Hematopoietic multipotent progenitor cell (in vitro differentiated cells): Measurements from ENCODE around the gene SPATS2. TPM values are rescaled to one million over a fixed set of nuclear protein-coding genes. Genes with fewer than 3 reads are reported as not detected.

Experiments used
- DNase-seq, 3 donors: peaks; one replicate each; pipeline ENCODE4 v3.0.0-alpha.2; 2011 to 2015; ENCODE audit warnings: low read depth in 2 of 3, low spot score in 2 of 3
- total RNA-seq: library from RNA; depleted of rRNA; stranded (reverse); fragments of >200 nt; gene quantifications from one replicate; pipeline ENCODE4 v1.2.3, GENCODE V29; 2012

SPATS2 gene
- total RNA-seq, 1 donor = 11.0 TPM

- DNase-seq = no peak
Measured at GRCh38 chr12:49461221-49461620, 94.0 kb downstream of the SPATS2 start.

- no peak for DNase-seq
Measured at GRCh38 chr12:49462083-49462744, 95.0 kb downstream of the SPATS2 start.

DNA sequence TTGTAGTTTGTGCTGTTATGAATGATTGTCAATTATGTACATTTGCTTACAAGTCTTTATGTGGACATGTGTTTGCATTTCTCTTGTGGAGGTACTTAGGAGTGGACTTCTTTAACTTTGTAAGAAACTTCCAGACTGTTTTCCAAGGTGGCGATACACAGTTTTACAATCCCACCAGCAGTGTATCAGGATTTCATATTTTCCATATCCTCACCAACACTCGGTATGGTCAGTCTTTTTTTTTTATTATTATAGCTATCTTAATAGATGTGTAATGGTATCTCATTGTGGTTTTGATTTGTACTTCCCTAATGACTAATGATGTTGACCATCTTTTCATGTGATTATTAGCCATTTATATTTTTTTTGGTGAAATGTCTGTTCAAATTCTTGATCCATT is 97.9 kb downstream of the SPATS2 start:
- DNase-seq = no peak

DNA sequence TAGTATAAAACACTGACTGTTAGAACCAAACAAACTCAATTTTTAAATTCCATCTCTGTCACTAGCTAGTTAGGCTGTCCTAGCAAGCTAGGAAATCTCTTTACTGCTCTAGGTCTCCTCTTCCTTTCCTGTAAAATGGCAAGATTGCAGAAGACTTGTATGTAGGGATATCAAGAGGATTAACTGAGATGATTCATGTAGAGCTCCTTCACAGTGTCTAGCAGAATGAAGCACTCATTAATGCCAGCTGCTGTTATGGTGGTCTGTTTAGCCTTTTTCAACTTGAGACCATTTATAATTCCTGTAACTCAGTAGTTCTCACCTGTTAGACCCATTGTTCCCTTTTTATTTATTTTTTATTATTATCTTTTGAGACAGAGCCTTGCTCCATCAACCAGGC is 103.7 kb downstream of the SPATS2 start:
- DNase-seq = no peak

DNA sequence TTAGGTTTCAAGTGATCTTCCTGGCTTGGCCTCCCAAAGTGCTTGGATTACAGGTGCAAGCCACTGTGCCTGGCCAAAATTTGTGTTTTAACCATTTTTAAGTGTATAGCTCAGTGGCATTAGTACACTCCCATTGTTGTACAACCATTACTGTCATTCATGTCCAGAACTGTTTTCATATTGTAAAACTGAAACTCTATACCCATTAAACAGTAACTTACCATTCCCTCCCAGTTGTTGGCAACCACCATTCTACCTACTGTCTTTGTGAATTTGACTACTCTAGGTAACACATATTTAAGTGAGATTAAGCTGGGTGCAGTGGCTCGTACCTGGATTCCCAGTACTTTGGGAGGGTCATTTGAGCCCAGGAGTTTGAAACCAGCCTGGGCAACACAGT is 104.3 kb downstream of the SPATS2 start:
- DNase-seq = no peak

- DNase-seq = no peak
Measured at GRCh38 chr12:49476091-49476490, 108.8 kb downstream of the SPATS2 start.

GRCh38 chr12:49478949-49479664 is 111.8 kb downstream of the SPATS2 start:
- no peak for DNase-seq

DNA sequence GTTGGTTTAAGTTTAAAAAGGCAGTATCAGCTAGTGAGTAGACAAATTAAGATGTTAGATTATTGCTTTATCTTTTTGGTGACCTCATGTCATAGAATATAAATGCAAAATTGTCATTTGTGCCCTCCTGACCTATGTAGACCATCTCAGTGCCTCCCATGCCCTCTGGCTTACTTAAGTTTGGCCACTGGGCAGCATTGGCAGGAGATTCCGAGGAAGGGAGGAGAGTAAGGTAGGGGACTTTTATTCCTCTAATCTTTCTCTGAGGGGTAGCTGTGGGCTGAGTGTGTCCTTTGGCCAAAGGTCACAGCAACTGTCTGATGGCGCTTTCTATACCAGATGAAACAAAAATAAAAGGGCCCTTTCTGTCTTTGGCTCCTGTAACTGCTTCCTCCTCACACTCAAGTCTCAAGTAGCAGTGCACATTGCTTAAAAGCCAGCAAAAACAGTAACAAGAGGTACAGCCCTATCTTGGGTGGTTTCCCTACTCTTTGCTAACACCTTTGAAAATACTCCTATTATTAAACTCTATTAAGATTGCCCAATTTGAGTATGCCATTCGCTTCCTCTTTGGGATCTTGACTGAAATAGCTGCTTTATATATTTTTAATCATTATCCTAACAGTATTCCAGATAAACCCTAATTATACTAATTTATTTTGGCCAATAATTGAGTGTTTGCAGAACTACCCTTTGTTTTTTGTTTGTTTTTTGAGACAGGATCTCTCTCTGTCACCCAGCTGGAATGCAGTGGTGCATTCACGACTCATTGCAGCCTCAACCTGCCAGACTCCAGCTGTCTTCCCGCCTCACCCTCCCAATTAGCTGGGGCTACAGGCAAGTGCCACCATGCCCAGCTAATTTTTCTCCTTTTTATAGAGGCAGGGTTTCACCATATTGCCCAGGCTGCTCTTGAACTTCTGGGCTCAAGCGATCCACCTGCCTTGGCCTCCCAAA is 115.1 kb downstream of the SPATS2 start:
- no peak for DNase-seq

GRCh38 chr12:49483619-49484018 is 116.4 kb downstream of the SPATS2 start:
- DNase-seq = no peak

- DNase-seq = no peak
Measured at GRCh38 chr12:49487605-49488004, 120.3 kb downstream of the SPATS2 start.

DNA sequence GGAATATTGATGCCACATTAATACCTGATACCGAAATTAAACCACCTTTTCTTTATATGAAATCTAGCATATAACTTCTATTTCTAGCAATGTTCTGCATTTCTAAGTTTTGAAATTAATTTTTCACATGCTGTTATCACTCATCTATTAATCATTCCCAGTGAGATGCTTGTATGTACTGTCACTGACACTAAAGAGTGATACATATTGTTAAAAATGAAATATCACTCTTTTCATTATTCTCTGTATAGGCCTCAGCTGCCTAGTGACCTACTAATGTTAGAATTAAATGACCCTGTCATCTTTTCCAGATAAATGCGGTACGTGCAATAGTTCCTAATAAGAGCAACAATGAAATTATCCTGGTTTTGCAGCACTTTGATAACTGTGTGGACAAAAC is 121.9 kb downstream of the SPATS2 start:
- DNase-seq = no peak

DNA sequence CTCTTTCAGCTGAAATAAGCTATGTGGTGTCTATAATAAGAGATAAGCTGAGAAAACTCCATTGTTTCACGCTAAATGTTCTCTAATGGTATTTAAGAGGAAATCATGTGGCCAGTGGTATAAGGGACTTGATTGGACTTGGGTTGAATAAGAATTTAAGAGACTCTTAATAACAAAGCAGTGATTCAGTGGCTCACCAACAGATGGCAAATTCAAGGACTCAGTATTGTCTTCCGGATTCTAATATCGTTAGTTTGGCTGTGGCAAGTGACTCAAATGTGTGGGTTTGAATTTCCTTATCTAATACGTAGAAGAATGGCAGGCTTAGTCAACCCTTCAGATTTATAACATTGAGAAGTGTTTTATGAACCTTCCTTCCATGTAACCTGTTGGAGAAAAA is 122.5 kb downstream of the SPATS2 start:
- no peak for DNase-seq

- DNase-seq = no peak
Measured at GRCh38 chr12:49491823-49492222, 124.6 kb downstream of the SPATS2 start.

DNA sequence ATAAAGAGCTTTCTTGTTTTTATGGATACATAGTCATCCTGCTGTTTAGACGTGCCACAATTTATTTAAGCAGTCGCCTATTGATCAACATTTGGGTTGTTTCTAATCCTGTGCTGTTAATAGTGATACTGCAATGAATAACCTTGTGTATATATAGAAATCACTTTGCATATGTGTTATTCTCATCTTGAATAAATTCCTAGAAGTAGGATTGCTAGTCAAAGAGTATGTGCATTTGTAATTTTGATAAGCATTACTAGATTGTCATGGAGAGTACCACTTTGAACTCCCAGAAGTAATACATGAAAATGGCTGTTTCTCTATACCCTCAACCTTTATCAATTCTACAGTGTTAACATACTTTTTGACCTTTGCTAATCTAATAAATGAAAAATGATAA is 126.6 kb downstream of the SPATS2 start:
- no peak for DNase-seq

DNA sequence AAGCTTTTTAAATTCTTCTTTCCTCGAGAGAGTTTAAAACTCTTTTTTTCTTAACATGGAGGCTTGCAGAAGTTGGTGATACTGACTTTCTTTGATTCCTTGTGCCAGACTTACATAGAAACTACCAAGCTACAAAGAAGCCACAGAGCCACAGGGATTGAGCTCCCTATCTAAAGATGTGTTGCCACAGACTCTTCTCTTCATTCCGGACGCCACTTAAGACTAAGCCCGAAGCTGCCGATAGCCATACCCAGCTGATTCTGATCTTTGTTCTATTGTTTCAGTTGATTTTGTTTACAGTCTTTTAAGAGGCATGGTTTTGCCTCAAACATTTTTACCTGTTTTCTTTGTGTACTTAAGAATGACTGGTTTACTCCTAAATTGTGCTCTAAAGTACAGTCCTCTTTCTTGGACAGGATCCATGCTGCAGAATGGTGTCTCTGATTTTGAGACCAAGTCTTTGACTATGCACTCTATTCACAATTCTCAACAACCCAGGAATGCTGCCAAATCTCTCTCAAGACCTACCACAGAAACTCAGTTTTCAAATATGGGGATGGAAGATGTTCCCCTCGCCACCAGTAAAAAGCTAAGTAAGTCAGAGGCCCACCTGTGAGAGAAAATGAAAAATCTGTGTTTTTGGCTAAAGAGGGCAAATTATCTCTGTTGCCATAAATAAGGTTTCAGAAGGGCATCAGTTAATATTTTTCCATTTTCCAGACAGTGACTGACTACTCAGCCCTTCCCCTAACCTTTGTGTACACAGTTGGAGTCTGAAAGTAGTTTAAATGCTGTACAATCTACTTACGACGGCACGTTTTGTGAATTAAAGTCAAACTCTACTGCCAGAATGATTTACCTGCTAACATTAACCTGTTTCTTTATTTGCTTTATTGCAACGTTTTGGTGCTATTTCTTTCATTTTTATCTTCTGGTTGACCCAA is 129.4 kb downstream of the SPATS2 start:
- no peak for DNase-seq

- no peak for DNase-seq
Measured at GRCh38 chr12:49501895-49502294, 134.6 kb downstream of the SPATS2 start.

DNA sequence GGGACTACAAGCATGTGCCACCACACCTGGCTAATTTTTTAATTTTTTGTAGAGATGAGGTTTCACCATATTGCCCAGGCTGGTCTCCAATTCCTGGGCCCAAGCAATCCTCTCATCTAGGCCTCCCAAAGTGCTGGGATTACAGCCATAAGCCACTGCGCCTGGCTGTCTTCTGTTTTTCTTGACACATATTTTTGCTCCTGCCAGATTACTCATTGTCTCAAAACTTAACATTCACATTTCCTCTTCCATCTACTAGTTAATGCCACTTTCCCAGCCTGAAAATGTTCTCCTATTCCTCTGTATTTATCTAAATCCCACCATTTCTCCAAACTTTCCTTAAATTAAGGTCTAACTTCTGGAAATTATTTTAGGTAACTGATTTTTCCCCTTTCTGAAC is 135.3 kb downstream of the SPATS2 start:
- no peak for DNase-seq

DNA sequence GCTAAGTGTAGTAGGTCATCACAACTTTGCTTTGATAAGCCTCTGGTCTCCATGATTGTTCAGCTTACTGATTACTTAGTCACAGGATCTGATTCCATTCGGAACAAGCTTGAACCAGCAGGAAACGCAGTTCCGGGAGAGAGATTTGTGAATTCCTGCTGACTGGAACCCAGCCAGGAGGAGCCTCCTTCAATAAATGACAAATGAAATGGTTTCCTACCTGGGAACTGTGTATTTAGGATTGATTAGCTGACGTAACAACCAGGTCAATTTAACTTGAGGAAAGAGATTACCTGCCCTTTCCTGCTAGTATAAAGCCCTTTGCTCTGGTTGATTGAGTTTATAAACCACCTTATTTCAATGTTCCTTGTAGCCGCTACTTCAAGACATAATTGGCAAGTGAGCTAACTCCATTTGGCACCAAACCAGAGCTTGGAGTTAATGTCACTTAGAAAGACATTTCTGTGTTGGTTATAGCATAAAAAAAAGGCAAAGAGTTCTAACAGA is 136.5 kb downstream of the SPATS2 start:
- no peak for DNase-seq

DNA sequence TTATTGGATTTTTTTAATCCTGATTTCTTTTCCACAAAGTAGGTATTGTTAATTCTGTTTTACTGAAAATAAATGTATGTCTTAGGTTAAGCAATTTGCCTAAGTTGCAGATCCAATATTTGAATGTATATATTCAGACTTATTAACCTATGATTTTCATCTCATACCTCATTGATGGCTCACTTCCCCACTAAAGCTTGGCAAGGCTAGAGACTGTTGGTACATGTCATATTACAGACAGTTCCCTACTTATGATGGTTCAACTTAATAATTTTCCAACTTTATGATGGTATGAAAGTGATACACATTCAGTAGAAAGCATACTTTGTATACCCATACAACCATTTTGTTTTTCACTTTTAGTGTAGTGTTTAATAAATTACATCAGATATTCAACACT is 138.4 kb downstream of the SPATS2 start:
- no peak for DNase-seq

DNA sequence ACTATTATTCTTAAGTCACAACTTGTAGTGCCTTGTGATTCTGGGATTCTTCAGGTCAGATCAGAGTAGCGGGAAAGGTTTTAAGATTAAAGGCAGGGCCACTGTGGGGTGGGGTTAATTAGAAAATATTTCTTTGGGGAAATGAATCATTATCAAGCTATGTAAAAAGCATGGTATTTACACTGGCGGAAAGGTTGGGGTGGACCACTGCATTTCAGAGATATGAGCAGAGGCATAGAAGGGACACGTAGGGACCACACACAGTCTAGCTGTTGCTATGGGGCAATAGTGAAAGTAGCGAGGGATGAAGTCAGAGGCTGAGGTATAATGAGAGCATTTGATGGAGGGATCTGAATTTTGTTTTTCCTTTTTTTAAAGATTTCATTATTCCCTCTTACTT is 139.9 kb downstream of the SPATS2 start:
- DNase-seq = no peak
